D721Med (cell line): Measurements from ENCODE around the gene HS3ST5.

ENCODE experiments used
- DNase-seq: peaks from one replicate; pipeline ENCODE4 v3.0.0; 2011; ENCODE audit warnings: low spot score; ENCODE audit not compliant: insufficient read length
- FAIRE-seq: peaks from 2 replicates; lab custom pipeline; 2011; peaks lifted over from hg19 to GRCh38; lab: Jason Lieb, UNC
- CTCF ChIP-seq: IDR thresholded peaks from 2 replicates; pipeline ENCODE4 v1.5.1; 2012; ENCODE audit warnings: mild to moderate bottlenecking, control low read depth; ENCODE audit not compliant: insufficient read depth; ENCODE audit errors: missing control alignments

Gene HS3ST5

GRCh38 chr6:114310053-114310452 lies 32.8 kb downstream of the HS3ST5 start:
- no peak for FAIRE-seq
- DNase-seq = no peak
- TF ChIP-seq CTCF = no peak

- TF ChIP-seq CTCF = peak; percentile 62
- FAIRE-seq = peak; percentile 38
- no peak for DNase-seq
Observed at GRCh38 chr6:114304304-114304887, 38.4 kb downstream of the HS3ST5 start.

GRCh38 chr6:114301596-114302219 lies 41.1 kb downstream of the HS3ST5 start:
- FAIRE-seq = no peak
- DNase-seq = no peak
- TF ChIP-seq CTCF = no peak

- DNase-seq (no peak), FAIRE-seq (no peak)
- TF ChIP-seq CTCF = no peak
Observed at GRCh38 chr6:114297135-114297534, 45.7 kb downstream of the HS3ST5 start.

GRCh38 chr6:114292431-114292830 lies 50.4 kb downstream of the HS3ST5 start:
- DNase-seq (no peak), FAIRE-seq (no peak)
- no peak for TF ChIP-seq CTCF

GRCh38 chr6:114291428-114291827 lies 51.4 kb downstream of the HS3ST5 start:
- TF ChIP-seq CTCF = no peak
- DNase-seq = no peak
- FAIRE-seq = no peak

GRCh38 chr6:114290864-114291263 lies 52.0 kb downstream of the HS3ST5 start:
- FAIRE-seq (no peak), DNase-seq (no peak)
- TF ChIP-seq CTCF = no peak
